ENCODE data around the gene POU2F1. TPM values are rescaled to one million over a fixed set of nuclear protein-coding genes. Genes with fewer than 3 reads are reported as not detected.

Gene POU2F1
- total RNA-seq, 1 donor from 2014 or later, result 7.2 TPM

GRCh38 chr1:167446966-167447365 is 226.3 kb downstream of the POU2F1 start:
- no peak overlapping the region for H3K4me3 ChIP-seq (ENCODE audit: low read depth, low read length)
- TF ChIP-seq CTCF (conservative IDR thresholded peaks at IDR 0.05; ENCODE audit: low read depth, low read length), result no peak
- no peak for DNase-seq (ENCODE audit: low read depth)

- no peak for TF ChIP-seq CTCF (conservative IDR thresholded peaks at IDR 0.05; ENCODE audit: low read depth, low read length)
- no peak overlapping the region for H3K4me3 ChIP-seq (ENCODE audit: low read depth, low read length)
- no peak for DNase-seq (ENCODE audit: low read depth)
Observed at GRCh38 chr1:167447521-167448136, 226.9 kb downstream of the POU2F1 start.

- no peak overlapping the region for H3K4me3 ChIP-seq (ENCODE audit: low read depth, low read length)
- TF ChIP-seq CTCF (conservative IDR thresholded peaks at IDR 0.05; ENCODE audit: low read depth, low read length), result no peak
- DNase-seq (ENCODE audit: low read depth), result no peak
Observed at GRCh38 chr1:167450843-167451242, 230.2 kb downstream of the POU2F1 start.

- no peak overlapping the region for H3K4me3 ChIP-seq (ENCODE audit: low read depth, low read length)
- no peak for DNase-seq (ENCODE audit: low read depth)
- no peak for TF ChIP-seq CTCF (conservative IDR thresholded peaks at IDR 0.05; ENCODE audit: low read depth, low read length)
Observed at GRCh38 chr1:167452483-167452882, 231.8 kb downstream of the POU2F1 start.

GRCh38 chr1:167453123-167453522 is 232.4 kb downstream of the POU2F1 start:
- DNase-seq (ENCODE audit: low read depth), result no peak
- H3K4me3 ChIP-seq (ENCODE audit: low read depth, low read length), result no peak overlapping the region
- no peak for TF ChIP-seq CTCF (conservative IDR thresholded peaks at IDR 0.05; ENCODE audit: low read depth, low read length)

- H3K4me3 ChIP-seq (ENCODE audit: low read depth, low read length), result peak overlapping the region; percentile 83
- DNase-seq (ENCODE audit: low read depth), result no peak
- no peak for TF ChIP-seq CTCF (conservative IDR thresholded peaks at IDR 0.05; ENCODE audit: low read depth, low read length)
Observed at GRCh38 chr1:167454304-167454893, 233.7 kb downstream of the POU2F1 start.
